SH-SY5Y (cell line): ENCODE measurements around the gene RPL18.

Experiments used
- GATA2 ChIP-seq: IDR thresholded peaks from 2 replicates; pipeline ENCODE4 v1.6.1; 2011; ENCODE audit warnings: mild to moderate bottlenecking, low read depth, low read length
- GATA3 ChIP-seq: IDR thresholded peaks from 2 replicates; pipeline ENCODE4 v1.6.1; 2011; ENCODE audit warnings: low read depth, mild to moderate bottlenecking, low read length, moderate library complexity

DNA sequence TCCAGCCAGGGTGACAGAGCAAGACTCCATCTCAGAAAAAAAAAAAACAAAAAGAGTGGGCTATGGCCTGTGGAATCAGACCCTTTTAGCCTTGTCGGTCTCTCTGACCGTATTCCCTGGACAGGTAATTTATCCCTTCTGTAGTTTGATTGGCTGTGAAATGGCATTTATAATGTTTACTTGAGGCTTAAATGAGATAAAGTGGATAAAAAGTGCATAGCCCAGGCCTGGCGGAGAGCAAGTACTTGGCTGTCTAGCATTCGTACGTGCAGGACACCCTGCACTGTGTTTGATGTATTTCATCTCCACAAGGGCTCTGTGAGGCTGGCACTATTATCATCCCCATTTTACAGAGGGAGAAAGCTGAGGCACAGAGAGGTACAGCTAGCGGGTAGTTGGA, 46.8 kb upstream of the RPL18 start:
- TF ChIP-seq GATA3 (no peak), GATA2 (no peak)
